NCI-H1694 treated with DMSO at 0.1 percent for 48 hours (cell line): ENCODE data around the gene SVIL.
A peak's percentile ranks its signal among the peaks of the same experiment; 100 is the strongest.
"Not testable (repeated sequence)": the region's sequence is repeated elsewhere in the genome, so short reads cannot be mapped to it uniquely, and the experiment has no call there.

ENCODE experiments used
- DNase-seq: peaks from one replicate; lab custom pipeline; 2025; lab: John Stamatoyannopoulos, UW

SVIL gene

GRCh38 chr10:29649561-29650551, 15.1 kb upstream of the SVIL start:
- no peak for DNase-seq

- no peak for DNase-seq
These were observed 14.2 kb upstream of the SVIL start for GRCh38 chr10:29648983-29649268.

GRCh38 chr10:29648114-29648982, 13.6 kb upstream of the SVIL start:
- DNase-seq, result no peak

GRCh38 chr10:29647478-29647877, 12.7 kb upstream of the SVIL start:
- DNase-seq, result no peak

- no peak for DNase-seq
These were observed 12.2 kb upstream of the SVIL start for GRCh38 chr10:29646960-29647461.

GRCh38 chr10:29646238-29646902, 11.6 kb upstream of the SVIL start:
- DNase-seq, result peak; percentile 43

GRCh38 chr10:29643771-29644501, 9.2 kb upstream of the SVIL start:
- no peak for DNase-seq

GRCh38 chr10:29642990-29643389, 8.2 kb upstream of the SVIL start:
- no peak for DNase-seq

- no peak for DNase-seq
These were observed 2.8 kb upstream of the SVIL start for GRCh38 chr10:29637537-29637936.

- no peak for DNase-seq
These were observed 1.4 kb upstream of the SVIL start for GRCh38 chr10:29636178-29636577.

- DNase-seq, result no peak
These were observed 957 bp upstream of the SVIL start for GRCh38 chr10:29635711-29636144.

- peak; percentile 26 for DNase-seq
These were observed 666 bp downstream of the SVIL start for GRCh38 chr10:29634105-29634504.

GRCh38 chr10:29631049-29631339, 3.8 kb downstream of the SVIL start:
- no peak for DNase-seq

- DNase-seq, result no peak
These were observed 4.3 kb downstream of the SVIL start for GRCh38 chr10:29630205-29631048.

GRCh38 chr10:29628912-29629526, 5.8 kb downstream of the SVIL start:
- DNase-seq, result no peak

GRCh38 chr10:29628311-29628710, 6.5 kb downstream of the SVIL start:
- no peak for DNase-seq

- DNase-seq, result no peak
These were observed 7.3 kb downstream of the SVIL start for GRCh38 chr10:29627201-29628132.

- not testable (repeated sequence) for DNase-seq
These were observed 10.4 kb downstream of the SVIL start for GRCh38 chr10:29624357-29624756.

- no peak for DNase-seq
These were observed 11.0 kb downstream of the SVIL start for GRCh38 chr10:29623797-29624196.
